Measurements from ENCODE around the gene TRIM7. TPM values are rescaled to one million over a fixed set of nuclear protein-coding genes. Genes with fewer than 3 reads are reported as not detected.

TRIM7 gene
- total RNA-seq, 1 donor from 2014 or later: not detected

DNA sequence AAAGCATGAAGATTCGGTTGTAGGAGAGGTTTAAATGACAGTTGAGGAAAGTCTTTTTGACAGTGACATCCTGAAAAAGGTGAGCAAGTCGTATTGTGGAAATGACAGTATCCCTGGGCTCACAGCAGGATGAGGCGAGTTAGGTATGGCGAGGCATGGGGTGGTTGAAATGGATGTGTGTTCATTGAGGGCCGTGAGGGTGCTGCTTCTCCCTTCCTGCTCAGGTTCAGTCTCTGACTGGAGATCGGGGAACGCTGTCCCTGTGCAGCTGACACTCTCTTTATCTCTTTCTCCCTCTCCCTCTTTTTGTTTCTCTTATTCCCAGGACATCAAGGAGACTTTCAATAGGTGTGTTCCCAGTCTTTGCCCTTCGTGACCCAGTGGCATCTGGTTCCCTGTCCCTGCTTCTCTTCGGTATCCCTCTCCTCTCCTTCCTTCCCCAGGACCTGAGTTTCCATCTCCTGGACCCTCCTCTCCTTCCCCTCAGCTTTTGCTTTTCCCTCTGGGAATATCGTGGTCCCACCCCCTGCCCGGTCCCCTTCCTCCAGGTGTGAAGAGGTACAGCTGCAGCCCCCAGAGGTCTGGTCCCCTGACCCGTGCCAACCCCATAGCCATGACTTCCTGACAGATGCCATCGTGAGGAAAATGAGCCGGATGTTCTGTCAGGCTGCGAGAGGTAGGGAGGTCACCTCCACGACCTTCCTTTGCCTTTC lies 28.2 kb upstream of the TRIM7 start:
- Mint-ChIP-seq H3K27ac (ENCODE audit: unreplicated experiment) (peak overlapping the region; percentile 77), H3K4me1 (ENCODE audit: unreplicated experiment) (no peaks in the 10 kb centered on the region), H3K27me3 (ENCODE audit: unreplicated experiment) (peaks cover 11% of the 10 kb centered on the region), H3K9me3 (ENCODE audit: unreplicated experiment) (no peaks in the 10 kb centered on the region), H3K4me3 (ENCODE audit: unreplicated experiment) (peak overlapping the region; percentile 18), H3K36me3 (ENCODE audit: low read depth, unreplicated experiment) (peaks cover 43% of the 10 kb centered on the region)
- DNase-seq (ENCODE audit: low spot score): no peak
- TF ChIP-seq, protein P1, sequence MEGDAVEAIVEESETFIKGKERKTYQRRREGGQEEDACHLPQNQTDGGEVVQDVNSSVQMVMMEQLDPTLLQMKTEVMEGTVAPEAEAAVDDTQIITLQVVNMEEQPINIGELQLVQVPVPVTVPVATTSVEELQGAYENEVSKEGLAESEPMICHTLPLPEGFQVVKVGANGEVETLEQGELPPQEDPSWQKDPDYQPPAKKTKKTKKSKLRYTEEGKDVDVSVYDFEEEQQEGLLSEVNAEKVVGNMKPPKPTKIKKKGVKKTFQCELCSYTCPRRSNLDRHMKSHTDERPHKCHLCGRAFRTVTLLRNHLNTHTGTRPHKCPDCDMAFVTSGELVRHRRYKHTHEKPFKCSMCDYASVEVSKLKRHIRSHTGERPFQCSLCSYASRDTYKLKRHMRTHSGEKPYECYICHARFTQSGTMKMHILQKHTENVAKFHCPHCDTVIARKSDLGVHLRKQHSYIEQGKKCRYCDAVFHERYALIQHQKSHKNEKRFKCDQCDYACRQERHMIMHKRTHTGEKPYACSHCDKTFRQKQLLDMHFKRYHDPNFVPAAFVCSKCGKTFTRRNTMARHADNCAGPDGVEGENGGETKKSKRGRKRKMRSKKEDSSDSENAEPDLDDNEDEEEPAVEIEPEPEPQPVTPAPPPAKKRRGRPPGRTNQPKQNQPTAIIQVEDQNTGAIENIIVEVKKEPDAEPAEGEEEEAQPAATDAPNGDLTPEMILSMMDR (IDR thresholded peaks at IDR 0.05; ENCODE audit: unreplicated experiment): no peak

DNA sequence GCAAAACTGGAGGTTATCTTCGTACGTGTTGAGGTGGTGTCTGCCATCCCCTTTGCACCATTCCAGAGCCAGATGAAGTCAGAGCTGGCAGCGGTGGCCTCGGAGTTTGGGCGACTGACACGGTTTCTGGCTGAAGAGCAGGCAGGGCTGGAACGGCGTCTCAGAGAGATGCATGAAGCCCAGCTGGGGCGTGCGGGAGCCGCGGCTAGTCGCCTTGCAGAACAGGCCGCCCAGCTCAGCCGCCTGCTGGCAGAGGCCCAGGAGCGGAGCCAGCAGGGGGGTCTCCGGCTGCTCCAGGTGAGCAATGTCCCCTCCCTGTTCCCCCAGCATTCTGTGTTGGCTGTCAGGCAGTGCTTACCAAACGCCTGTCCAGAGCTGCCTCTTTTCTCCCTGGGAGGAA lies 27.6 kb upstream of the TRIM7 start:
- Mint-ChIP-seq H3K36me3 (ENCODE audit: low read depth, unreplicated experiment) (peaks cover 37% of the 10 kb centered on the region), H3K9me3 (ENCODE audit: unreplicated experiment) (no peaks in the 10 kb centered on the region), H3K27me3 (ENCODE audit: unreplicated experiment) (peaks cover 9% of the 10 kb centered on the region), H3K4me3 (ENCODE audit: unreplicated experiment) (peak overlapping the region; percentile 18), H3K27ac (ENCODE audit: unreplicated experiment) (peak overlapping the region; percentile 77), H3K4me1 (ENCODE audit: unreplicated experiment) (no peaks in the 10 kb centered on the region)
- TF ChIP-seq, protein P1 (IDR thresholded peaks at IDR 0.05; ENCODE audit: unreplicated experiment): no peak
- no peak for DNase-seq (ENCODE audit: low spot score)

DNA sequence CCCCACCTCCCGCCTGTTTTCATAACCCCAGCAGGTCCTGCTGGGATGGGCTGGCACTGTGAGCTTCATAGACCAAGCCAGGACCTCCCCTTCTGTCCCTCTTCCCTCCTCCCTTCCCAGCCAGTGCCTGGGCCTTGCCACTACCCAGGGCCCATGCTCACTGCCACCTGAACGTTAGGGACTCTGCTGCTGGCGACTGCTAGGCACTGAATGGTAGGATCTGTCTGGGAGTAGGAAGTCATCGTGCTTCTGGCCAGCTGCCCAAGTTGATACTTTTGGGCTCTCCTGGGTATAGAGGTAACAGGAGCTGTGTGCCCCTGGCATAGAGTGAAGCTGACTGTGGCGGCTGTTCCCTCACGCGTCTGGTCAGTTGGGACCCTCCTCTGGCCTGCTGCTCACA lies 26.4 kb upstream of the TRIM7 start:
- TF ChIP-seq, protein P1 (IDR thresholded peaks at IDR 0.05; ENCODE audit: unreplicated experiment): no peak
- peaks cover 9% of the 10 kb centered on the region for H3K27me3 Mint-ChIP-seq (ENCODE audit: unreplicated experiment)
- H3K4me3 Mint-ChIP-seq (ENCODE audit: unreplicated experiment): no peak overlapping the region
- no peak overlapping the region for H3K27ac Mint-ChIP-seq (ENCODE audit: unreplicated experiment)
- H3K36me3 Mint-ChIP-seq (ENCODE audit: low read depth, unreplicated experiment): peaks cover 27% of the 10 kb centered on the region
- DNase-seq (ENCODE audit: low spot score): no peak
- H3K4me1 Mint-ChIP-seq (ENCODE audit: unreplicated experiment): no peaks in the 10 kb centered on the region
- H3K9me3 Mint-ChIP-seq (ENCODE audit: unreplicated experiment): no peaks in the 10 kb centered on the region

DNA sequence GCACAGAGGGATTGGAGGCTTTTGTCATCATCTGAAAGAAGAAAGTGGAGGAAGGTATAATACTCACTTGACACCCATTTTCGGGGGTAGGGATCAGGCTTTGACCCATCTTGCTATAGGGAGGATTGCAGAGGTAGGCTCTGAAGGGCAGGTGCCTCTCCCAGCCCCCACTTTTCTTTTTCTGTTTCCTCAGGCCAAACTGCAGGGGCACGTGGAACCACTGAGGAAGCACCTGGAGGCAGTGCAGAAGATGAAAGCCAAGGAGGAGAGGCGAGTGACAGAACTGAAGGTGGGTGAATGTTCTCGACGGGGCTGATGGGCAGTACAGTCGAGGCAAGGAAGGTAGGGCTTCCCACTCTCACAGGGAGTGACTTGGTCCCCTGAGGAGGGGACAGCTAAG lies 25.6 kb upstream of the TRIM7 start:
- peaks cover 8% of the 10 kb centered on the region for H3K27me3 Mint-ChIP-seq (ENCODE audit: unreplicated experiment)
- H3K36me3 Mint-ChIP-seq (ENCODE audit: low read depth, unreplicated experiment): peaks cover 27% of the 10 kb centered on the region
- H3K27ac Mint-ChIP-seq (ENCODE audit: unreplicated experiment): peak overlapping the region; percentile 70
- no peak overlapping the region for H3K4me3 Mint-ChIP-seq (ENCODE audit: unreplicated experiment)
- no peaks in the 10 kb centered on the region for H3K9me3 Mint-ChIP-seq (ENCODE audit: unreplicated experiment)
- DNase-seq (ENCODE audit: low spot score): no peak
- H3K4me1 Mint-ChIP-seq (ENCODE audit: unreplicated experiment): peaks cover under 1% of the 10 kb centered on the region
- TF ChIP-seq, protein P1 (IDR thresholded peaks at IDR 0.05; ENCODE audit: unreplicated experiment): no peak

DNA sequence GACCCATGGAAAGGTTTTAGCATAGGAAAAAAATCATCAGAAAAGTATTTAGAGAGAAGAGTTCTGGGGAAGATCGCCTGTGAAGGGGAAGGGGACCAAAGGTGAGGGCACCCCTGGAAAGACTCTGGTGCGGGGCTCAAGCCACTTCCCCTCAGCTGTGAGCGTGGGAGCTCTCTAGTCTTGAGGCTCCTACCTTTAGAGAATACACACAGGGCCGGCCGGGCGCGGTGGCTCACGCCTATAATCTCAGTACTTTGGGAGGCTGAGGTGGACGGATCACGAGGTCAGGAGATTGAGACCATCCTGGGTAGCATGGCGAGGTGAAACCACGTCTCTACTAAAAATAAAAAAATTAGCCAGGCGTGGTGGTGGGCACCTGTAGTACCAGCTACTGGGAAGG lies 25.0 kb upstream of the TRIM7 start:
- TF ChIP-seq, protein P1 (IDR thresholded peaks at IDR 0.05; ENCODE audit: unreplicated experiment): no peak
- Mint-ChIP-seq H3K27me3 (ENCODE audit: unreplicated experiment) (peaks cover 9% of the 10 kb centered on the region), H3K36me3 (ENCODE audit: low read depth, unreplicated experiment) (peaks cover 23% of the 10 kb centered on the region), H3K4me3 (ENCODE audit: unreplicated experiment) (peak overlapping the region; percentile 42), H3K4me1 (ENCODE audit: unreplicated experiment) (peaks cover 2% of the 10 kb centered on the region), H3K27ac (ENCODE audit: unreplicated experiment) (peak overlapping the region; percentile 9), H3K9me3 (ENCODE audit: unreplicated experiment) (no peaks in the 10 kb centered on the region)
- no peak for DNase-seq (ENCODE audit: low spot score)

All from endothelial cell (in vitro differentiated cells).